Activated CD4-positive, alpha-beta T cell treated with anti-CD3 and anti-CD28 coated beads for 4 hours (primary cell): Measurements from ENCODE around the gene IPO4.
A peak's percentile ranks its signal among the peaks of the same experiment; 100 is the strongest.

Experiments
- DNase-seq, 2 donors: peaks; one replicate each; pipeline ENCODE4 v3.0.0-alpha.2; 2020

IPO4 gene

DNA sequence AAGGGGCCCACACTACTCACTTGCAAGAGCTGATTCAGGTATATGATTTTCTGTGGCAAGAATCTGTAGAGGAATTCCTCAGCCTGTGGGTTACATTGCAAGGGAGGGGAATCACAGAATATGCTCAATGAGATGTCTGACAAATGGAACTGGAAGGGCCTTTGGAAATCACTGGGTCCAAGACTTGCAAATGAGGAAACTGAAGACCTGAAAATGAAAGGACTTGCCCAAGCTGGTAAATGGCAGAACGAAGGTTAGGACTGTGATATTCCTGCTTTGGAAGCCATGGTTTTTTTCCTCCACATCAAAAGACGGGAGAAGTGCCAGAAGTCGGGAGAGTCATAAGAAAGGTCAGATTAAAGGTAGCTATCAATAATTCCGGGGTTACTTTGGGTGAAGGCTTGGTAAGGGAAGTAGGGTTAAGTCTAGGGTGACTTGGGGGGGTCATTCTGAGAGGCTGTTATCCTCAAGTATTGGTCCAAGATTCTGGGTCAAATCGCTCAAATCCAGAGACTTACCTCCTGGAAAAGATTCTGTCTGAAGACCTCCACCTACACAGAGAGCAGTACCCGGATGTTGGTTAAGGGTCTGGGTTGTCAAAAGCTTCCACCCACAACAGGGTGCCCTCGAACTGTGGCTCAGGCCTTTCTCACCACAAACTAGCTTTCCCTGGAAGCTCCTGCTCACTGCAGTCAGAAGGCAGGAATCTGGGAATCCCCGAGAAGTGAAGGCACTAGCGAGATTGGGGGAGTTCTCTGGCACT, 42.7 kb downstream of the IPO4 start:
- DNase-seq, result no peak

DNA sequence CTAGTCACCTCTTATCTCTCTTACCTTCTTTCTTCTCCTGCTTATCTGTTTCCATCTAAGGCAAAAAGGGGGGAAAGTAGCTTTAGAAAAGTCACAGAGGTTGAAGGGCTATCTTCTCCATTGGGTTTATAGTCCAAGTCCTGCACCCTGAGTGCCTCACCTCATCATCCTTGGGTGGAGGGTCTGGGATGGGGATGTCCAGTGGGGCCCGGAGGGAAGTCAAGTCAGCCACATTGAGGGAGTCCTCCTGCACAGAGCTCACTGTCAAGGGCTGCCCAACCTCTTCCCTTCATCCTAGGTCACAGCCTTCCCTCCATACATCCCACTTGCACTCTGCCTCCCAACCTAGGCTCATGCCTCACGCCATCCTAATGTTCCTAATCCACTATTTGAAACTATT, 43.4 kb downstream of the IPO4 start:
- no peak for DNase-seq

DNA sequence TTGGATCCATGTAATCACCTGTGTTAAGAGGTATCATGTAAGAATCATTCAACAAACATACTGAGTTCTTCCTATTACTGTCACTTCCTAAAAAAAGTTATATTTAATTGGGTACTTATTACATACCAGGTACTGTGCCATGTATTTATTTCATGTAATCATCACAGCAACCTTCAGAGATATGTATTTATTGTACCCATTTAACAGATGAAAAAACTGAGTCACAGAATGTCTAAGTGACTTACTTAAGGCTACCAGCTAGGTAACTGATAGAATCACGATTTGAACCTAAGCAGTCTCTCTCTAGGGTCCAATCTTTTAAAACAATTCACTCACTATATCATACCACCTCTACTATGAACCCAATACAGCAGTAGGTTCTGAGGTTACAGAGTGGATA, 44.2 kb downstream of the IPO4 start:
- no peak for DNase-seq

GRCh38 chr14:24143511-24143910, 45.1 kb downstream of the IPO4 start:
- no peak for DNase-seq

DNA sequence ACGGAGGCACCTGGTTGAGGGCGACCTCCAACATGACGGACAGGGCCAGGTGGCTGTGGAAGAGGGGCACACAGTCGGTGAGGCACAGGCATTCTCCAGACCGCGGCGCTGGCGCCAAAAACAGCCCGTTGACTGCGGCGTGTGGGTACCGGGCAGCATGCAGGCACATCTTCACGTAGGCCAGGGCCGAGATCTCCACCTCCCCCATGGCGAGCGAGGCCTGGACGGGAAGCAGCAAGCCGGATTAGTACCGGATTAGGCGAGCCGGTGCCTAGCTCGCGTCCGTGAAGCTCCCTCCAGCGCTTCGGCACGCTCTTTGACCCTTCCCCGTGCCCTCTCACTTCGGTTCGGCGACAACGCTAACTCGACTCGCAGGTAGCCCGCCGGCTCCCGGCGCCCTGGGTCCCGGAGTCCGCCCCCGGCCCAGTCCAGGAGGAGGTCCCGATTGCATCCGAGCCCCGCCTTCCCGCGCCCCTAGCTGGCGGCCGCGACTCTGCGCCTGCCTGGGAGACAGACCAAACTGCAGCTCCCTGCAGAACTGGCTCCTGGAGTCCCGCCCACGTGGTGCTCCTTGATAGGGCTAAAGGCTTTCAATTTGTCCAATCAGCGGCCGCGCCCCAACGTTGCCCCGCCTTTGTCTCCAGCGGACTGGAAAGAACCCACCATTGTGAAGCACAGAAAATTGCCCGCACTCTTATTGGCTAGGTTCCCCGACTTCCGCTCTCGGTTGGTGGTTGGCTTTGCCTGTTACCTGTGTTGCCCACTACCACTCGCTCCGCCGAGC, 47.3 kb downstream of the IPO4 start, which contains the start of gene EMC9:
Gene EMC9, minus strand, starts transcription at position 495 of the 784 bp plus-strand sequence. Its CDS starts 287 bp downstream, at position 208.
- DNase-seq, result peak; percentile 100

DNA sequence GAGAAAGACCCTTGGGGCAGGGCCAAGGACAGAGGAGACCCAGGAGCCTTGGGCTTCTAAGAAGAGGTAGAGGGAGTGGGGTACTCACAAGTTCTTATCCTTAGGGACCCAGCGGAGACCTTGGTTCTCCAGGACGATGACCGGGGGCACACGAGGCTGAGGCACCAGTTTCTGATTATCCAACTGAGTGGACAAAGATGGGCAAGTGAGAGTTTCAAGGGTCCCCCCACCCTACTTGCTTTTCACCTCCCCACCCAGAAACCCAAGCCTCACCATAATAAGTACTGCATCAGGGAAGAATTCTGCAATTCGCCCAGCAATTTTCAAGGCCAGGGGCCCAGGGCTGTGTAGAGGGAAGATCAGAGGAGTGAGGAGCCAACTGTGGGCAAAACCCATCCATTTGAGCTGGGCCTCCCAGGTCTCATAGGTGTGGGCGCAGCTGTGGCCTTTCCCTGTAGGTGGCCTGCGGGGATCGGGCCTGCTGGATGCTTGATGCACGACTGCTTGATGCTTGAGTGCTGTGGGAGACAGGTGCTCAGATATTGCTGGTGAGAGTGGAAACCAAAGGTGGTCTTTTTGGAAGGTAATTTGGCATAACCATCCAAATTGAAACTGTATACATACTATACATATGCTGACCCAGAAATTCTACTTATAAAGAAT, 49.2 kb downstream of the IPO4 start:
- DNase-seq, result no peak

- DNase-seq, result no peak
These were observed 50.0 kb downstream of the IPO4 start for GRCh38 chr14:24138396-24139271.

DNA sequence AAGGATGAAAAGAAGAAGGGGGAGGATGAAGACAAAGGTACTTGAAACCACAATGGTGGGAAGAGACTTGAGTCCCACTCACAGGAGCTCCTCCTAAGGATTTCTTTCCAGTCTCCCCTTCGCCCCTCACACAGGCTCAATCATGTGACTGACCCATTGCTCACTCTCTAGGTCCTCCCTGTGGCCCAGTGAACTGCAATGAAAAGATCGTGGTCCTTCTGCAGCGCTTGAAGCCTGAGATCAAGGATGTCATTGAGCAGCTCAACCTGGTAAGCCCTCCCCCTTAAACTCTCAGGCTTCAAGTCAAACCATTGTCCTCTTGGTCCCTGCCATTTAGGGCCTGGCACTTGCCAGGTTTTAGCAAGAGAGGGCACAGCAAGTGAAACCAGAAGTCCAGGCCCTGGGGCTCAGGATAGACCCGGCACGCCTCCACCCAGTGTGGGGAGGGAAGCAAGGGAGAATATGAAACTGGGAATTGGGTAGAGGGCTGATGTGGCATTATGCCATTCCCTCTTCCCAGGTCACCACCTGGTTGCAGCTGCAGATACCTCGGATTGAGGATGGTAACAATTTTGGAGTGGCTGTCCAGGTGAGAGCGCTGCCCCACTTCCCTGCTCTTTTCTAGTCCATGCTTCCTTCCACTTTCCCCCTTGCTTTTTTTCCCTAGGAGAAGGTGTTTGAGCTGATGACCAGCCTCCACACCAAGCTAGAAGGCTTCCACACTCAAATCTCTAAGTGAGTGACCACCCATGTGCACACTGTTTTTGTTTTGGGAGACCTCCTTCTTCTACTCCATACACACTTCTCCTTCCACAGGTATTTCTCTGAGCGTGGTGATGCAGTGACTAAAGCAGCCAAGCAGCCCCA, 50.9 kb downstream of the IPO4 start:
- DNase-seq, result no peak

GRCh38 chr14:24136684-24137528, 51.7 kb downstream of the IPO4 start:
- no peak for DNase-seq

DNA sequence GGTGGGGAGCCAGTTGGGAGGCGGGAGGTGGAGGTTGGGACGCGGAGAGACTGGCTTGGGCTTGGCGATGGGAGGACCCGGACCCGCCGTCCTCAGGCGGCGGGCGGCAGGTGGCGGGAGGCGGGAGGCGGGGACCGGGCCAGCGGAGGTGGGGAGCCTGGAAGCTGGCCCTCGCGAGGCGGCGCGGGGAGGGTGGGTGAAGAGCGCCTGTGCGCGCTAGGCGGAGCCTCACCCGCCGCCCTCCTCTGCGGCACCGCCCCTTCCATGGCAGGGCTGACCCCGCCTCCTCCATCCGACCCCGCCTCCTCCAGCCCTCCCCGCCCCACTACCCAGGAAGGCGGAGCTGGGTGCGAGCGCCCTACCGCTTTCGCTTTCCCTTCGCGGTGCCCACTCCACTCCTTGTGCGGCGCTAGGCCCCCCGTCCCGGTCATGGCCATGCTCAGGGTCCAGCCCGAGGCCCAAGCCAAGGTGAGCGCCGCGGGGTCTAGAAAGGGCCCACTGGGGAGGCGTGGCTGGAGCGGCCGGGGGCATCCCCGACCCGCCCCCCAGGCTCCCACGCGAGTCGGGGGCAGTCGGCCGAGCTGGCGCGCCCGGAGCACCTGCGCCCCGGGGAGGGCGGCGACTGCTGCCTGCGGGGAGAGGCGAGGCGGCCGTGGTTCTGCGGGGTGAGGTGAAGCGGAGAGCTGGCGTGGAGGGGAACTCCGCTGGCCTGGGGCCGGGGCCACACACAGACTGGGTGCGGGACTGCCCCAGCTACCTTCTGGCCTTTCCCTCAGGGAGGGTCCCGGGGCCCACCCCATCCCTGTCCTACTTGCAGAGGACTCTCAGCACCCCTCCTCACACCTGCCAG, 52.6 kb downstream of the IPO4 start, which contains the start of gene PSME1:
Gene PSME1, plus strand, starts transcription at position 361 of the 850 bp plus-strand sequence. Its CDS starts 69 bp downstream, at position 430.
- DNase-seq, result peak; percentile 93 to 94

DNA sequence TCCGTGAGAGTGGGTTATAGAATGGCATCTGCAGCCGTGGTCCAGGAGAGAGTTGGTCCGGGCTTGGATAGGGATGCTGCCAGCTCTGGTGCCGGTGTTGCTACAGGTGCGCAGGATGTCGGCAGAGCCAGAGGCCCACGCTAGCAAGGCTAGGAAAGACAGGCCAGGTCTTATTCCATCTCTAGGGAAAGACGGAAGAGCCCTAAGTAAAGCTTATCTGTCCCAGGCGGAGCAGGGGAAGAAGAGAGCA, 53.1 kb downstream of the IPO4 start:
- no peak for DNase-seq

GRCh38 chr14:24133735-24134134, 54.9 kb downstream of the IPO4 start:
- DNase-seq, result no peak

DNA sequence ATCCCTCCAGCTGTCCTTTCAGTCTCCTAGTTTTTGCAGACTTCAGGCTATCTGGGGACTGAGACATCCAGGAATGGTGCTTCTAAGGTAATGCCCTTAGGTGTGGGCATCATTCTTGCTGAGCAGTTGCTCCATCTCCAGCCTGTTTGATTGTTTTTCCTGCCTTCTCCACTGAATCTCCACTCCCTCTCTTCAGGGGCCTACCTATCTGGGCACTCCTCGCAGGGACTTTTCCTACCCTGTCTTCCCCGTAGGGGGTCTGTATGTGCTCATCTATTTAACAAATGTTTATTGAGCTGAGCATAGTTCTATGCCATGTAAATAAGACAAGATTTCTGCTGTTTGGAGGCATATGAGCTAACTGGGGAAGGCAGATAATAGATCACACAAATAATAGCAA, 55.6 kb downstream of the IPO4 start:
- no peak for DNase-seq

- no peak for DNase-seq
These were observed 56.4 kb downstream of the IPO4 start for GRCh38 chr14:24132061-24132685.

DNA sequence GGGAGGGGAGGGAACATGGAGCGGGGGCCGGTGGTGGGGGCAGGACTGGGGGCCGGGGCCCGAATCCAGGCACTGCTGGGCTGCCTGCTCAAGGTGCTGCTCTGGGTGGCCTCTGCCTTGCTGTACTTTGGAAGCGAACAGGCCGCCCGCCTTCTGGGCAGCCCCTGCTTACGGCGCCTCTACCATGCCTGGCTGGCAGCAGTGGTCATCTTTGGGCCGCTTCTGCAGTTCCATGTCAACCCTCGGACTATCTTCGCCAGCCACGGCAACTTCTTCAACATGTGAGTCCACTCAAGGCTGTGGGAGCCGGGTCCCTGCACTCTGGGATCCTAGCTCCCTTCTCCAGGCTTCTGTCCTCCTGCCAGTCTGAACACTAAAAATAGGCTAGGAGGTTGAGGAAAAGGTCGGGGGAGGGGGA, 57.1 kb downstream of the IPO4 start:
- DNase-seq, result no peak

- no peak for DNase-seq
These were observed 57.7 kb downstream of the IPO4 start for GRCh38 chr14:24130717-24131548.

DNA sequence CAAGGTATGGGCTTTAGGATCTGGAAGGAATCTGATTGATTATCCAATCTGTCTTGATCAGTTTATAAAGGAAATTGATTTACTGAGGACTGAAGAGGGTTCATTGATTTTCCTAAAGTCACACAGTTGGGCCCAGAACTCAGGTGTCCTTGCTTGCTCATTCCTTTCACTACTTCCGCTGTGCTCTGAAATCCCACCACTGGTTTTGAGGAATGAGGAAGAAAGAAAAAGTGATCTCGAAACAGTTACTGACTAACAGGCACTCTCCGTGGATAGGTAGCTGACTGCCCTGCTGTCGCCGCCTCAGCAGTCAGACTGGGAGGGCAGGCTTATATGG, 58.3 kb downstream of the IPO4 start, which contains the start of gene FITM1:
Gene FITM1, plus strand, starts transcription at position 280 of the 337 bp plus-strand sequence. CDS start 905 bp downstream, outside the sequence.
- DNase-seq, result no peak
